HL-60 (cell line): ENCODE measurements around the gene FRMD8.

Experiments
- DNase-seq, 2 experiments: peaks; one replicate each; pipeline ENCODE4 v3.0.0-alpha.2; 2010 to 2020; ENCODE audit warnings: low read depth in 1 of 2, low spot score in 1 of 2
- H3K27ac ChIP-seq: fragments of 250-450 bp; sonication (Bioruptor Pico); replicated peaks from 2 replicates; pipeline ENCODE4 v1.5.1; 2020; ENCODE audit warnings: mild to moderate bottlenecking, moderate library complexity
- H3K27me3 ChIP-seq: fragments of 250-450 bp; sonication (Bioruptor Pico); 2 replicates; pipeline ENCODE4 v1.5.1; 2021; ENCODE audit warnings: mild to moderate bottlenecking, moderate library complexity; ENCODE audit not compliant: insufficient read depth, poor library complexity, severe bottlenecking
- H3K4me3 ChIP-seq: replicated peaks from 2 replicates; pipeline ENCODE4 v1.5.1; 2011; ENCODE audit warnings: mild to moderate bottlenecking, control low read depth, low read length; ENCODE audit not compliant: insufficient read depth
- CTCF ChIP-seq: IDR thresholded peaks from one replicate; pipeline ENCODE4 v1.5.1; 2011; ENCODE audit warnings: low read length, control low read depth, inconsistent platforms; ENCODE audit not compliant: insufficient read depth
- GABPA ChIP-seq: IDR thresholded peaks from 2 replicates; pipeline ENCODE4 v1.6.1; 2012; ENCODE audit warnings: low read depth
- POLR2AphosphoS5 ChIP-seq: IDR thresholded peaks from 2 replicates; pipeline ENCODE4 v1.6.1; 2012; ENCODE audit warnings: low read depth
- REST ChIP-seq: IDR thresholded peaks from 2 replicates; pipeline ENCODE4 v1.6.1; 2012; ENCODE audit warnings: low read depth; ENCODE audit not compliant: insufficient replicate concordance
- SPI1 ChIP-seq: IDR thresholded peaks from 2 replicates; pipeline ENCODE4 v1.6.1; 2012; ENCODE audit warnings: low read depth, mild to moderate bottlenecking, borderline replicate concordance

FRMD8 gene

GRCh38 chr11:65341856-65342255, 44.6 kb upstream of the FRMD8 start:
- H3K27ac ChIP-seq, result no peak overlapping the region
- H3K4me3 ChIP-seq, result no peak overlapping the region
- TF ChIP-seq REST, result no peak
- no peak for DNase-seq
- no peaks in the 10 kb centered on the region for H3K27me3 ChIP-seq

GRCh38 chr11:65351511-65351910, 34.9 kb upstream of the FRMD8 start:
- no peak overlapping the region for H3K4me3 ChIP-seq
- no peak overlapping the region for H3K27ac ChIP-seq
- H3K27me3 ChIP-seq, result no peaks in the 10 kb centered on the region
- no peak for TF ChIP-seq POLR2AphosphoS5
- no peak for TF ChIP-seq GABPA
- TF ChIP-seq CTCF, result no peak
- no peak for TF ChIP-seq REST
- no peak for DNase-seq

GRCh38 chr11:65352783-65353182, 33.7 kb upstream of the FRMD8 start:
- DNase-seq, result peak in 1 of 2 experiments; percentile 25
- no peak for TF ChIP-seq POLR2AphosphoS5
- no peak for TF ChIP-seq GABPA
- peak; percentile 23 for TF ChIP-seq CTCF
- TF ChIP-seq SPI1, result no peak
- no peak for TF ChIP-seq REST
- Histone ChIP-seq H3K4me3 (no peak overlapping the region), H3K27me3 (no peaks in the 10 kb centered on the region), H3K27ac (no peak overlapping the region)

- no peak overlapping the region for H3K27ac ChIP-seq
- no peak for DNase-seq
- H3K4me3 ChIP-seq, result no peak overlapping the region
- TF ChIP-seq POLR2AphosphoS5 (no peak), REST (no peak), CTCF (no peak), GABPA (no peak), SPI1 (no peak)
- H3K27me3 ChIP-seq, result no peaks in the 10 kb centered on the region
Measured at GRCh38 chr11:65353376-65353775, 33.1 kb upstream of the FRMD8 start.
